Stomach (tissue), 9 donors: ENCODE results near the gene GLIS2. TPM values are rescaled to one million over a fixed set of nuclear protein-coding genes. Genes with fewer than 3 reads are reported as not detected.
"Not testable (repeated sequence)": the region's sequence is repeated elsewhere in the genome, so short reads cannot be mapped to it uniquely, and the experiment has no call there.

Source experiments
- DNase-seq, 2 donors: peaks; one replicate each; pipeline versions ENCODE4 v3.0.0 to v3.0.0-alpha.2; 2013 to 2019
- H3K27ac ChIP-seq, 5 donors: fragments of 200-600 bp in 4 of 5; sonication (generic) in 4 of 5; one replicate each; pipeline ENCODE4 v1.5.1; 2013 to 2019; ENCODE audit warnings: mild to moderate bottlenecking in 1 of 5, moderate library complexity in 1 of 5
- H3K27me3 ChIP-seq, 3 donors: fragments of 200-600 bp; sonication (generic); one replicate each; pipeline ENCODE4 v1.5.1; 2017 to 2019; ENCODE audit warnings: mixed run types in 1 of 3
- H3K36me3 ChIP-seq, 4 donors: fragments of 200-600 bp; sonication (generic); 1 replicate in 3 of 4; 2 replicates in 1 of 4; pipeline ENCODE4 v1.5.1; 2016 to 2019
- H3K4me1 ChIP-seq, 4 donors: fragments of 200-600 bp; sonication (generic); one replicate each; pipeline ENCODE4 v1.5.1; 2016 to 2019
- H3K4me3 ChIP-seq, 4 donors: fragments of 200-600 bp; sonication (generic) in 3 of 4; one replicate each; pipeline ENCODE4 v1.5.1; 2016 to 2019; ENCODE audit warnings: mild to moderate bottlenecking in 1 of 4
- H3K9me3 ChIP-seq, 4 donors: fragments of 200-600 bp; sonication (generic); one replicate each; pipeline ENCODE4 v1.5.1; 2016 to 2019
- EP300 ChIP-seq: sonication (generic); formaldehyde crosslinking; IDR thresholded peaks from one replicate; pipeline ENCODE4 v1.6.1; 2017; ENCODE audit warnings: antibody characterized with exemption
- POLR2A ChIP-seq, 4 donors: fragments of 450-650 bp; IDR thresholded peaks; one replicate each; pipeline ENCODE4 v1.6.1; 2016; ENCODE audit warnings: antibody characterized with exemption in 4 of 4, control low read depth in 2 of 4, mild to moderate bottlenecking in 1 of 4, moderate library complexity in 1 of 4
- POLR2AphosphoS5 ChIP-seq, 3 donors: sonication (generic); formaldehyde crosslinking; IDR thresholded peaks; one replicate each; pipeline ENCODE4 v1.6.1; 2016; ENCODE audit warnings: antibody characterized with exemption in 3 of 3
- whole genome bisulfite sequencing, 5 donors: extraction: QIAGEN DNeasy Blood & Tissue Kit in 3 of 5; methylation state at CpG; one replicate each; pipeline versions ENCODE4 v1.1.5 to v1.1.7; 2013 to 2018; 5-methylcytosine and 5-hydroxymethylcytosine counted together
- intact Hi-C: fragments of 100-400 bp; cut with DNase I; formaldehyde crosslinking; loops from one replicate; pipeline ENCODE4 v1.15.1; 2023; ENCODE audit warnings: low total_unique reads
- polyA plus RNA-seq, 3 donors: library from polyadenylated mRNA; stranded (reverse); fragments of 200-250 nt; gene quantifications; one replicate each; pipeline ENCODE4 v1.2.3, GENCODE V29; 2013
- total RNA-seq, 5 donors: library from RNA; depleted of rRNA; stranded (reverse); fragments of >200 nt; gene quantifications; one replicate each; pipeline versions ENCODE4 v1.1.0 to v1.2.3, GENCODE V29; 2014 to 2016
- TF ChIP-seq, protein P1 (sequence below), 7 experiments: fragments of 450-650 bp in 4 of 7; fragments of 200-600 bp in 3 of 7; sonication (generic) in 3 of 7; IDR thresholded peaks; one replicate each; pipeline ENCODE4 v1.5.1; 2016 to 2019; ENCODE audit warnings: antibody characterized with exemption in 7 of 7, control low read depth in 2 of 7, mild to moderate bottlenecking in 1 of 7
- donor health status: healthy with polysubstance abuse.
- donor health status: Bipolar disorder and iron deficiency.
- donor health status: healthy.

GLIS2 gene
- total and polyA plus RNA-seq, 8 donors = 3.2 to 21.0 (median 5.2) TPM

DNA sequence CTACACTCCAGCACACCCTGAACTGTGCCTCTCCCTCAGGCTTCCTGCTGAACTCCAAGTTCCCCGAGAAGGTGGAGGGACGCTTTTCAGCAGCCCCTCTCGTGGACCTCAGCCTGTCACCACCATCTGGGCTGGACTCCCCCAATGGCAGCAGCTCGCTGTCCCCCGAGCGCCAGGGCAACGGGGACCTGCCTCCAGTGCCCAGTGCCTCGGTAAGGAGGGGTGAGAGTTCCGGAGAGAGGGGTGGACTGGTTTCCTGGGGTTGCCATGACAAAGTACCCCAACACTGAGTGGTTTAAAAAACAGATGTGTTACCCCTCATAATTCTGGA, 17.4 kb downstream of the GLIS2 start:
- no peak overlapping the region for H3K4me3 ChIP-seq
- H3K36me3 ChIP-seq = peaks cover 27 to 60% (median 49%) of the 10 kb centered on the region in 4 donors
- H3K27ac ChIP-seq = no peak overlapping the region
- no peaks in the 10 kb centered on the region for H3K9me3 ChIP-seq
- no peak for DNase-seq
- H3K4me1 ChIP-seq = peaks cover 17 to 25% (median 20%) of the 10 kb centered on the region in 4 donors
- intact Hi-C loops = no loop called here
- H3K27me3 ChIP-seq = no peaks in the 10 kb centered on the region
- WGBS, 5 donors = 80 to 90% (median 85%) methylated on average over 8 to 9 of the region's 9 CpGs
- TF ChIP-seq, protein P1, sequence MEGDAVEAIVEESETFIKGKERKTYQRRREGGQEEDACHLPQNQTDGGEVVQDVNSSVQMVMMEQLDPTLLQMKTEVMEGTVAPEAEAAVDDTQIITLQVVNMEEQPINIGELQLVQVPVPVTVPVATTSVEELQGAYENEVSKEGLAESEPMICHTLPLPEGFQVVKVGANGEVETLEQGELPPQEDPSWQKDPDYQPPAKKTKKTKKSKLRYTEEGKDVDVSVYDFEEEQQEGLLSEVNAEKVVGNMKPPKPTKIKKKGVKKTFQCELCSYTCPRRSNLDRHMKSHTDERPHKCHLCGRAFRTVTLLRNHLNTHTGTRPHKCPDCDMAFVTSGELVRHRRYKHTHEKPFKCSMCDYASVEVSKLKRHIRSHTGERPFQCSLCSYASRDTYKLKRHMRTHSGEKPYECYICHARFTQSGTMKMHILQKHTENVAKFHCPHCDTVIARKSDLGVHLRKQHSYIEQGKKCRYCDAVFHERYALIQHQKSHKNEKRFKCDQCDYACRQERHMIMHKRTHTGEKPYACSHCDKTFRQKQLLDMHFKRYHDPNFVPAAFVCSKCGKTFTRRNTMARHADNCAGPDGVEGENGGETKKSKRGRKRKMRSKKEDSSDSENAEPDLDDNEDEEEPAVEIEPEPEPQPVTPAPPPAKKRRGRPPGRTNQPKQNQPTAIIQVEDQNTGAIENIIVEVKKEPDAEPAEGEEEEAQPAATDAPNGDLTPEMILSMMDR (IDR thresholded peaks at IDR 0.05) = no peak
- TF ChIP-seq POLR2AphosphoS5 (IDR thresholded peaks at IDR 0.05) (no peak), POLR2A (IDR thresholded peaks at IDR 0.05) (no peak), EP300 (no peak)

DNA sequence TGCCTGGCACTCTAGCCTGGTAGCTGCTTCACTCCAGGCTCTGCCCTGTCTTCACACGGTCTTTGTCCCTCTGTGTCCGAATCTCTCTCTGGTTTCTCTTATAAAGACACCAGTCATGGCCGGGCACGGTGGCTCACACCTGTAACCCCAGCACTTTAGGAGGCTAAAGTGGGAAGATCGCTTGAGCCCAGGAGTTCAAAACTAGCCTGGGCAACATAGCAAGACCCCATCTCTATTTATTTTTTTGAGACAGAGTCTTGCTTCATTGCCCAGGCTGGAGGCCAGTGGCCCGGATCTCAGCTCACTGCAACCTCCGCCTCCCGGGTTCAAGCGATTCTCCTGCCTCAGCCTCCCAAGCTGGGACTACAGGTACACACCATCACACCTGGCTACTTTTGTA, 17.8 kb downstream of the GLIS2 start:
- intact Hi-C loops, H3K4me3 ChIP-seq, H3K9me3 ChIP-seq, H3K27ac ChIP-seq, H3K27me3 ChIP-seq, DNase-seq: not testable (repeated sequence)
- Histone ChIP-seq H3K36me3 (peaks cover 28 to 64% (median 53%) of the 10 kb centered on the region in 4 donors), H3K4me1 (peaks cover 13 to 22% (median 17%) of the 10 kb centered on the region in 4 donors)
- 84 to 93% (median 92%) methylated on average over 9 of the region's 9 CpGs for WGBS, 5 donors

DNA sequence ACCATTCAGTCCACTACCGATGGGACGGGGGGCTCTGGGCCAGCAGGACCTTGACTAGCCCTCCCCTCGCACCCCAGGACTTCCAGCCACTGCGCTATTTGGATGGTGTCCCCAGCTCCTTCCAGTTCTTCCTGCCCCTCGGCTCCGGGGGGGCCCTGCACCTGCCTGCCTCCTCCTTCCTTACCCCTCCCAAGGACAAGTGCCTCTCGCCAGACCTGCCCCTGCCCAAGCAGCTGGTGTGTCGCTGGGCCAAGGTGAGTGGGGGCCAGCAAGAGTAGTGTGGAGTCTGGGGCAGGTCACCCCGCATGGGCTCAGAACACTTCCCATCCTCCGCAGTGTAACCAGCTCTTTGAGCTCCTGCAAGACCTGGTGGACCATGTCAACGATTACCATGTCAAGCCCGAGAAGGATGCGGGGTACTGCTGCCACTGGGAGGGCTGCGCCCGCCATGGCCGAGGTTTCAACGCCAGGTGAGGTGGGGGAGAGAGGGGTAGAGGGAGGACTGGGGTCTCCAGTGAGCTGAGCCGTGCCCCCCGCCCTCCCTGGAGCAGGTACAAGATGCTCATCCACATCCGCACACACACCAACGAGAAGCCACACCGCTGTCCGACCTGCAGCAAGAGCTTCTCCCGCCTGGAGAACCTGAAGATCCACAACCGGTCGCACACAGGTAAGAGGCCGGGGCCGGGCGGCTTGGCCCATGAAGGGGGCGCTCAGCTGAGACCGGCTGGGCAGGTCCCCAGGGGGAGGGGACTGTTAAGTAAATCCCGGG, 19.0 kb downstream of the GLIS2 start:
- Histone ChIP-seq H3K4me3 (no peak overlapping the region), H3K4me1 (peaks cover under 1 to 18% (median 12%) of the 10 kb centered on the region in 4 donors), H3K9me3 (no peaks in the 10 kb centered on the region), H3K27me3 (no peaks in the 10 kb centered on the region), H3K27ac (no peak overlapping the region), H3K36me3 (peaks cover 31 to 74% (median 64%) of the 10 kb centered on the region in 4 donors)
- intact Hi-C loops = no loop called here
- TF ChIP-seq POLR2A (IDR thresholded peaks at IDR 0.05) (no peak), EP300 (no peak)
- TF ChIP-seq, protein P1 (IDR thresholded peaks at IDR 0.05) = no peak
- peak in 1 of 2 donors; percentile 29 for DNase-seq
- 76 to 85% (median 82%) methylated on average over 26 to 32 of the region's 32 CpGs for WGBS, 5 donors

DNA sequence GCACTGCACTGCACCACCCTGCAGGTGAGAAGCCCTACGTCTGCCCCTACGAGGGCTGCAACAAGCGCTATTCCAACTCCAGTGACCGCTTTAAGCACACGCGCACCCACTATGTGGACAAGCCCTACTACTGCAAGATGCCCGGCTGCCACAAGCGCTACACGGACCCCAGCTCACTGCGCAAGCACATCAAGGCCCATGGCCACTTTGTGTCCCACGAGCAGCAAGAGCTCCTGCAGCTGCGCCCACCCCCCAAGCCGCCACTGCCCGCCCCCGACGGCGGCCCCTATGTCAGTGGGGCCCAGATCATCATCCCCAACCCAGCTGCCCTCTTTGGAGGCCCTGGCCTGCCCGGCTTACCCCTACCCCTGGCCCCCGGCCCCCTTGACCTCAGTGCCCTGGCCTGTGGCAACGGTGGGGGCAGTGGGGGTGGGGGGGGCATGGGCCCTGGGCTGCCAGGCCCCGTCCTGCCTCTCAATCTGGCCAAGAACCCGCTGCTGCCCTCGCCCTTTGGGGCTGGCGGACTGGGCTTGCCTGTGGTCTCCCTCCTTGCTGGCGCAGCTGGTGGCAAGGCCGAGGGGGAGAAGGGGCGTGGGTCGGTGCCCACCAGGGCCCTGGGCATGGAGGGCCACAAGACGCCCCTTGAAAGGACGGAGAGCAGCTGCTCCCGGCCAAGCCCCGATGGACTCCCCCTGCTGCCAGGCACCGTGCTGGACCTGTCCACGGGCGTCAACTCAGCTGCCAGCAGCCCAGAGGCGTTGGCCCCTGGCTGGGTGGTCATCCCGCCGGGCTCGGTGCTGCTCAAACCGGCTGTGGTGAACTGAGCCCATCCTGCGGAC, 21.1 kb downstream of the GLIS2 start:
- intact Hi-C loops = no loop called here
- 86 to 96% (median 90%) methylated on average over 14 to 41 of the region's 41 CpGs for WGBS, 5 donors
- Histone ChIP-seq H3K4me1 (peaks cover 0 to 28% (median 18%) of the 10 kb centered on the region in 4 donors), H3K4me3 (no peak overlapping the region), H3K27me3 (no peaks in the 10 kb centered on the region), H3K36me3 (peaks cover 34 to 86% (median 78%) of the 10 kb centered on the region in 4 donors), H3K27ac (no peak overlapping the region), H3K9me3 (no peaks in the 10 kb centered on the region)
- no peak for DNase-seq
- TF ChIP-seq, protein P1 (IDR thresholded peaks at IDR 0.05) = no peak
- TF ChIP-seq POLR2A (IDR thresholded peaks at IDR 0.05) (no peak), POLR2AphosphoS5 (IDR thresholded peaks at IDR 0.05) (no peak), EP300 (no peak)
